Peyer's patch (tissue), 4 donors: Measurements from ENCODE around the gene AMN1.

ENCODE experiments used
- CTCF ChIP-seq, 6 experiments: fragments of 450-650 bp in 4 of 6; fragments of 200-600 bp in 2 of 6; sonication (generic) in 1 of 6; IDR thresholded peaks; one replicate each; pipeline ENCODE4 v1.5.1; 2017 to 2019; ENCODE audit warnings: antibody characterized with exemption in 6 of 6, mild to moderate bottlenecking in 3 of 6, moderate library complexity in 1 of 6
- POLR2A ChIP-seq, 2 donors: fragments of 450-650 bp; IDR thresholded peaks; one replicate each; pipeline ENCODE4 v1.5.1; 2017; ENCODE audit warnings: antibody characterized with exemption in 2 of 2, mild to moderate bottlenecking in 2 of 2, moderate library complexity in 2 of 2

DNA sequence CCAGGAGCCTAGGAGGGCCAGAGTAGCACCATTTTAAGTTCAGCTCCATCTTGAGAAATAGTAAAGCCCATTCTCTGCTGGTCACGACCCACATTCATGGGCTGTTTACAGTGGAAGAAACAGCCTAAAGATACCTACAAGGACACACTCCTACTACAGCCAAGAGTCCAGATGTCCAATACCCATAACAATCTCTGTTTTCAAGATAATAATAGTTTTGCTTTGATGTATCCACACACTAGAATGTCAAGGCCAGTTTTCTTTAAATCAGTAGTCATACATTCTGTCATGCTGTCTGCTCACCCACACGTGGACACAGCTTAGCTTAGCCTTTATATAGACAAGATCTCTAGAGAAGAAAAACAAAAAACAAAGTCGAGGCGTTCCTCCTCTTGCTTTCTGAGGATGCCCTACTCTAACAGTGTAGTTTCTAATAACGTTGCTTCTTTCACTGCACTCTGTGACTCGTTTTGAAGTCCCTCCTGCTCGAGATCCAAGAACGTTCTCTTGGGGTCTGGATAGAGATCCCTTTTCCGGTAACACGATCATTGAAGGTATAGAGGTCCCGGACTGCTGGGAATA is 87.2 kb downstream of the AMN1 start:
- TF ChIP-seq CTCF (IDR thresholded peaks at IDR 0.05) (no peak), POLR2A (IDR thresholded peaks at IDR 0.05) (no peak)
